Effector memory CD4-positive, alpha-beta T cell (primary cell): ENCODE measurements around the gene PREB.
"Not testable (repeated sequence)": the region's sequence is repeated elsewhere in the genome, so short reads cannot be mapped to it uniquely, and the experiment has no call there.

Source experiments
- DNase-seq, 3 donors: peaks; one replicate each; pipeline ENCODE4 v3.0.0-alpha.2; 2020
- H3K27ac ChIP-seq: 2 replicates; pipeline ENCODE4 v1.7.0; 2013; ENCODE audit warnings: mild to moderate bottlenecking, low read length, moderate library complexity; ENCODE audit not compliant: insufficient read depth, poor library complexity, severe bottlenecking
- H3K27me3 ChIP-seq: replicated peaks from 2 replicates; pipeline ENCODE4 v1.7.0; 2013; ENCODE audit warnings: mild to moderate bottlenecking, low read length; ENCODE audit not compliant: insufficient read depth, control insufficient read depth, poor library complexity, severe bottlenecking
- H3K36me3 ChIP-seq: 2 replicates; pipeline ENCODE4 v1.7.0; 2013; ENCODE audit warnings: mild to moderate bottlenecking, low read length, moderate library complexity; ENCODE audit not compliant: control insufficient read depth, insufficient read depth
- H3K4me1 ChIP-seq: 2 replicates; pipeline ENCODE4 v1.7.0; 2013; ENCODE audit warnings: low read length, mild to moderate bottlenecking; ENCODE audit not compliant: control insufficient read depth, insufficient read depth, poor library complexity, severe bottlenecking
- H3K4me3 ChIP-seq: 2 replicates; pipeline ENCODE4 v1.7.0; 2013; ENCODE audit warnings: low read length, low read depth, mild to moderate bottlenecking; ENCODE audit not compliant: insufficient read depth, poor library complexity, severe bottlenecking
- H3K9me3 ChIP-seq: 2 replicates; pipeline ENCODE4 v1.7.0; 2013; ENCODE audit warnings: mild to moderate bottlenecking, low read length, moderate library complexity; ENCODE audit not compliant: control insufficient read depth

Gene PREB

GRCh38 chr2:27115519-27115918 is 18.9 kb downstream of the PREB start:
- Histone ChIP-seq H3K27ac (no peak overlapping the region), H3K9me3 (no peaks in the 10 kb centered on the region), H3K4me1 (peaks cover 8% of the 10 kb centered on the region), H3K27me3 (peaks cover 19% of the 10 kb centered on the region), H3K4me3 (no peak overlapping the region), H3K36me3 (no peaks in the 10 kb centered on the region)
- DNase-seq, result no peak

GRCh38 chr2:27111392-27112078 is 22.9 kb downstream of the PREB start:
- not testable (repeated sequence) for H3K4me3 ChIP-seq, H3K36me3 ChIP-seq, DNase-seq, H3K4me1 ChIP-seq, H3K27ac ChIP-seq, H3K27me3 ChIP-seq, H3K9me3 ChIP-seq

DNA sequence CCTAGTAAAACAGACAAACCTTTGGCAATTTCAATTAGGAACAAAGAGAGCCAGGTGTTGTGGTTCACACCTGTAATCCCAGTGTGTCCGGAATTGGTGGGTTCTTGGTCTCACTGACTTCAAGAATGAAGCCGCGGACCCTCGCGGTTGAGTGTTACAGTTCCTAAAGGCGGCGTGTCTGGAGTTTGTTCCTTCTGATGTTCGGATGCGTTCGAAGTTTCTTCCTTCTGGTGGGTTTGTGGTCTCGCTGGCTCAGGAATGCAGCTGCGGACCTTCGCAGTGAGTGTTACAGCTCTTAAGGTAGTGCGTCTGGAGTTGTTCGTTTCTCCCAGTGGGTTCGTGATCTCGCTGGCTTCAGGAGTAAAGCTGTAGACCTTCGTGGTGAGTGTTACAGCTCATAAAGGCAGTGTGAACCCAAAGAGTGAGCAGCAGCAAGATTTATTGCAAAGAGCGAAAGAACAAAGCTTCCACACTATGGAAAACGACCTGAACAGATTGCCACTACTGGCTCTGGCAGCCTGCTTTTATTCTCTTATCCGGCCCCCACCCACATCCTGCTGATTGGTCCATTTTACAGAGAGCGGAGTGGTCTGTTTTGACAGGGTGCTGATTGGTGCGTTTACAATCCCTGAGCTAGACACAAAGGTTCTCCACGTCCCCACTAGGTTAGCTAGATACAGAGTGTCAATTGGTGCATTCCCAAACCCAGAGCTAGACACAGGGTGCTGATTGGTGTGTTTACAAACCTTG is 23.7 kb downstream of the PREB start:
- H3K9me3 ChIP-seq, H3K4me1 ChIP-seq, H3K27me3 ChIP-seq, H3K36me3 ChIP-seq, H3K27ac ChIP-seq, H3K4me3 ChIP-seq, DNase-seq: not testable (repeated sequence)

DNA sequence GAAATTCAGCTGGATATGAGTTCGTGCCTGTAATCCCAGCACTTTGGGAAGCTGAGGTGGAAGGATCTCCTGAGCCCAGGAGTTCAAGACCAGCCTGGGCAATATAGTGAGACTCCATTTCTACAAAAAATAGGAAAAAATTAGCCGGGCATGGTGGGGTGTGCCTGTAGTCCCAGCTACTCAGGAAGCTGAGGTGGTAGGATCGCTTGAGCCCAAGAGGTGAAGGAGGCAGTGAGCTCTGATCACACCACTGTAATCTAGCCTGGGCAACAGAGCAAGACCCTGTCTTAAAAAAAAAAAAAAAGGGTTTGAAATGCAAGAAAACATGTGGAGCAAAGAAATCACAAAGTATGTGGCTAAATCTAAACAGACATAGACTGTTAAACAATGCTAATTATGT is 25.4 kb downstream of the PREB start:
- Histone ChIP-seq H3K4me1 (no peaks in the 10 kb centered on the region), H3K4me3 (no peak overlapping the region), H3K27ac (no peak overlapping the region), H3K36me3 (no peaks in the 10 kb centered on the region), H3K27me3 (no peaks in the 10 kb centered on the region), H3K9me3 (no peaks in the 10 kb centered on the region)
- DNase-seq, result no peak

DNA sequence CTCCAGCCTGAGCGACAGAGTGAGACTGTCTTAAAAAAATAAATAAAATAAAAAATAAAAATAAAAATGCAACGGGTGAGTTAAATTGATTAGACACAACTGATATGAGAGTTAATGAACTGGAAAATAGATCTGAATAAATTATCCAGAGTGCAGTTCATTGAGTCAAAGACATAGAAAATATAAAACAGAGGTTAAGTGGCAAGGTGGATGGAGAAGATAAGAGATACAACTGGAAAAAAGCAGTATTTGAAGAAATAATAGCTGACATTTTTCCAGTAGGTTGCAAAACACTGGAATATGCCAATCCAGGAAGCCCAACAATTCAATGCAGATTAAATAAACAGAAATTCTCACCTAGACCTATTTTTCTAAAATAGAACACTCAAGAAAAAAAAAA is 26.2 kb downstream of the PREB start:
- no peaks in the 10 kb centered on the region for H3K27me3 ChIP-seq
- no peak overlapping the region for H3K4me3 ChIP-seq
- no peaks in the 10 kb centered on the region for H3K4me1 ChIP-seq
- no peaks in the 10 kb centered on the region for H3K36me3 ChIP-seq
- DNase-seq, result no peak
- no peaks in the 10 kb centered on the region for H3K9me3 ChIP-seq
- no peak overlapping the region for H3K27ac ChIP-seq

- no peak overlapping the region for H3K27ac ChIP-seq
- no peak overlapping the region for H3K4me3 ChIP-seq
- no peaks in the 10 kb centered on the region for H3K27me3 ChIP-seq
- H3K4me1 ChIP-seq, result no peaks in the 10 kb centered on the region
- H3K36me3 ChIP-seq, result no peaks in the 10 kb centered on the region
- no peaks in the 10 kb centered on the region for H3K9me3 ChIP-seq
- no peak for DNase-seq
Measured at GRCh38 chr2:27105981-27106380, 28.5 kb downstream of the PREB start.

GRCh38 chr2:27102329-27102728 is 32.1 kb downstream of the PREB start:
- no peaks in the 10 kb centered on the region for H3K27me3 ChIP-seq

GRCh38 chr2:27100036-27100435 is 34.4 kb downstream of the PREB start:
- no peaks in the 10 kb centered on the region for H3K9me3 ChIP-seq
- H3K27ac ChIP-seq, result no peak overlapping the region
- H3K4me1 ChIP-seq, result peaks cover 7% of the 10 kb centered on the region
- H3K4me3 ChIP-seq, result no peak overlapping the region
- no peaks in the 10 kb centered on the region for H3K27me3 ChIP-seq
- no peaks in the 10 kb centered on the region for H3K36me3 ChIP-seq
- no peak for DNase-seq

More at GRCh38 chr2:27102329-27102728, 32.1 kb downstream of the PREB start:
- Histone ChIP-seq H3K9me3 (no peaks in the 10 kb centered on the region), H3K4me1 (no peaks in the 10 kb centered on the region), H3K27ac (no peak overlapping the region), H3K4me3 (no peak overlapping the region), H3K36me3 (no peaks in the 10 kb centered on the region)
- no peak for DNase-seq

DNA sequence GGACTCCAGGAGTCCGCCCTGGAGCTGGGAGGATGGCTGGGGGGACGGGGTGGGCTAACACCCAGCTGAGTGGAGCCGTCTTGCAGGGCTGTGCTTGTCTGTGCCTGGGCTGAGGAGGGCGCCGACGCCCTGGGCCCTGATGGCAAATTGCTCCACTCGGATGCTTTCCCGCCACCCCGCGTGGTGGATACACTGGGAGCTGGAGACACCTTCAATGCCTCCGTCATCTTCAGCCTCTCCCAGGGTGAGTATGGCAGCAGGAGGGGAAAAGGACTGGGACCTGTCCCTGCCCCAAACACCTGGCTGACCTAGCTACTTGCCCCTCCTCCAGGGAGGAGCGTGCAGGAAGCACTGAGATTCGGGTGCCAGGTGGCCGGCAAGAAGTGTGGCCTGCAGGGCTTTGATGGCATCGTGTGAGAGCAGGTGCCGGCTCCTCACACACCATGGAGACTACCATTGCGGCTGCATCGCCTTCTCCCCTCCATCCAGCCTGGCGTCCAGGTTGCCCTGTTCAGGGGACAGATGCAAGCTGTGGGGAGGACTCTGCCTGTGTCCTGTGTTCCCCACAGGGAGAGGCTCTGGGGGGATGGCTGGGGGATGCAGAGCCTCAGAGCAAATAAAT is 35.0 kb downstream of the PREB start:
- Histone ChIP-seq H3K4me3 (no peak overlapping the region), H3K4me1 (peaks cover 7% of the 10 kb centered on the region), H3K36me3 (no peaks in the 10 kb centered on the region), H3K27ac (no peak overlapping the region), H3K9me3 (no peaks in the 10 kb centered on the region), H3K27me3 (no peaks in the 10 kb centered on the region)
- no peak for DNase-seq

- Histone ChIP-seq H3K36me3 (no peaks in the 10 kb centered on the region), H3K4me3 (no peak overlapping the region), H3K27ac (no peak overlapping the region), H3K9me3 (no peaks in the 10 kb centered on the region), H3K27me3 (no peaks in the 10 kb centered on the region), H3K4me1 (peaks cover 7% of the 10 kb centered on the region)
- no peak for DNase-seq
Measured at GRCh38 chr2:27097341-27097740, 37.1 kb downstream of the PREB start.
